Myocyte (in vitro differentiated cells): Measurements from ENCODE around the gene PSORS1C1. TPM values are rescaled to one million over a fixed set of nuclear protein-coding genes. Genes with fewer than 3 reads are reported as not detected.
A peak's percentile ranks its signal among the peaks of the same experiment; 100 is the strongest.
"Not testable (repeated sequence)": the region's sequence is repeated elsewhere in the genome, so short reads cannot be mapped to it uniquely, and the experiment has no call there.

ENCODE experiments used
- DNase-seq: peaks from one replicate; pipeline ENCODE4 v3.0.0-alpha.2; 2012; ENCODE audit warnings: low read depth
- total RNA-seq: library from RNA; depleted of rRNA; stranded (reverse); fragments of >200 nt; gene quantifications from 2 replicates; pipeline ENCODE4 v1.2.3, GENCODE V29; 2014

PSORS1C1 gene
- total RNA-seq, 1 donor from 2014 or later = 0.29 TPM

GRCh38 chr6:31158140-31158862 is 43.7 kb downstream of the PSORS1C1 start, which contains the start of gene TCF19:
TSS of gene TCF19 (plus strand) at chr6:31158589. CDS start at chr6:31159470, 881 bp downstream.
- peak; percentile 100 for DNase-seq

DNA sequence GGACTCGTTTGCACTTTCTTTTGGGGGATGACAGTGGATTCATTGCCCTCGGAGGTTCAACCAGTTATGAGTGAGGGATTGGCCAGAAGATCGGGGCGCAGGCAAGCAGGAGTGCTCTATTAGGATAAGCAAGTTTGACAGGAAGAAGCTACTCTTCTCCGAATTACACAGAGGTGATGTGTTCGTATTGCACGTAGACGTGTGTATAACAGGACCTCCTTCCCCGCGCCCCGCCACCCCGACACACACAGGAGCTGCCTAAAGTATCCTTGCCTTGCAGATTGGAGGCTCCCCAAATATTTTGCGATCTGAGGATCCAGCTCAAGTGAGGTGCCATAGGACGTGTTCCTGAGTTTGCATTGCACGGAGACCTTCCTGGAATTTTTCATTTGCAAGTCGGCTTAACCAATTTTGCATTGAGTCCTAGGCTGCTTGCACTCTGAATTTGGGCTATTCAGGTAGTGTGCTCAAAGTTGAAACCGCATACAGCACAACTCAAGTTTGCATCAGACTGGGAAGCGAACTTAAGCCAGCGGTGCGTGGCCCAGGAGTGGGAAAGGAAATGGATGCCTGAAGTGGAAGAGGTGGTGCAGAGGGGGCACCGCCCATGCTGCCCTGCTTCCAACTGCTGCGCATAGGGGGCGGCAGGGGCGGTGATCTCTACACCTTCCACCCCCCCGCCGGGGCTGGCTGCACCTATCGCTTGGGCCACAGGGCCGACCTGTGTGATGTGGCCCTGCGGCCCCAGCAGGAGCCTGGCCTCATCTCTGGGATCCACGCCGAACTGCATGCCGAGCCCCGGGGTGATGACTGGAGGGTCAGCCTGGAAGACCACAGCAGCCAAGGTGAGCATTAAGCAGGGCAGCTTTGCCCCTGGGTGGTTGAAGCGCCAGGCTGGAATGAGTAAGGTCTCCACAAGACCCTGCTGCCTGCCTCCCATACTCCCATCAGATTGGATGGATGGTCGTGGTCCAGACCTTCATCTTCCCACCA is 44.6 kb downstream of the PSORS1C1 start:
- DNase-seq = no peak

- no peak for DNase-seq
These were observed 46.9 kb downstream of the PSORS1C1 start for GRCh38 chr6:31161216-31162126.

GRCh38 chr6:31162463-31163165 is 48.0 kb downstream of the PSORS1C1 start:
- DNase-seq = no peak

DNA sequence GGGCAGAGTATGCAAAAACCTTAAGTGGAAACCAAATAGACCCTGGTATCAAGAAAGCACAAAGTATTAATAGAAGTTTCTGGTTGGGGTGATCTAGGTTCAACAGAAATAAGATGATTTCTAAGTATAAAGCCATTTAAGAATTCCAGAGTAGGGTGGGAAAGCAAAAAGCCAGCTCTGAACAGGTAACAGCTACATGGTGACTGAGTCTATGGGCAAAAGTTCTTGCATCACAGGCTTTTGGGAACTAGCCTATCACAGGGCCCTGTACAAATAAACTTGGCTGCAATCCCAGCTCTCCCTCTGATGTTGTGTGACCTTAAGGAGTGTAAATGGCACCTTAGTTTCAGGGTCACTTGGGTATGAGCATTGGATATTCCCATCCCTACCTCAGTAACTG is 49.3 kb downstream of the PSORS1C1 start:
- no peak for DNase-seq

DNA sequence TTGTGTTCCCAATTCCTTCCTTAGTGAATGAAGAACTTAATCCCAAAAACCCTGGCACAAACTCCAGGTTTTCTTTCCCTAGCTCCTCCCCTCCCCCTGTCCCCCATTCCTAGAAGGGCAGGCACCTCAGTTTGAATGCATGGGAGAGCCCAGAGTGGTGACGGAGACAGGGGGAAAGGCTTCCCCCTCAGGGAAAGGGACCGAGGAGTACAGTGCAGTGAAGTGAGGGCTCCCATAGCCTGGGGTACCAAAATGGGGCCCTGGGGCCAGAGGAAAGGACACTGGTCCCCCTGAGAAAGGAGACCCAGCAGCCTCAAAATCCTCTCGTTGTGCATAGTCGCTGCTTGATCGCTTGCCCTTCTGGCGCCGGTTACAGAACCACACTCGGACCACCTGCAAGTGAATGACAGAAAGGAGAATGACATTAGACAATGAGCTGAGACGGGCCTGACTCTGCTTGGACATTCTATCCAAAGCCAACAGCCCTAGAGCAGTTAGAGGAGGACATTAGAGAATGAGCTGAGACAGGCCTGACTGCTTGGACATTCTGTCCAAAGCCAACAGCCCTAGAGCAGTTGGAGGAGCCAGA is 50.0 kb downstream of the PSORS1C1 start:
- not testable (repeated sequence) for DNase-seq

DNA sequence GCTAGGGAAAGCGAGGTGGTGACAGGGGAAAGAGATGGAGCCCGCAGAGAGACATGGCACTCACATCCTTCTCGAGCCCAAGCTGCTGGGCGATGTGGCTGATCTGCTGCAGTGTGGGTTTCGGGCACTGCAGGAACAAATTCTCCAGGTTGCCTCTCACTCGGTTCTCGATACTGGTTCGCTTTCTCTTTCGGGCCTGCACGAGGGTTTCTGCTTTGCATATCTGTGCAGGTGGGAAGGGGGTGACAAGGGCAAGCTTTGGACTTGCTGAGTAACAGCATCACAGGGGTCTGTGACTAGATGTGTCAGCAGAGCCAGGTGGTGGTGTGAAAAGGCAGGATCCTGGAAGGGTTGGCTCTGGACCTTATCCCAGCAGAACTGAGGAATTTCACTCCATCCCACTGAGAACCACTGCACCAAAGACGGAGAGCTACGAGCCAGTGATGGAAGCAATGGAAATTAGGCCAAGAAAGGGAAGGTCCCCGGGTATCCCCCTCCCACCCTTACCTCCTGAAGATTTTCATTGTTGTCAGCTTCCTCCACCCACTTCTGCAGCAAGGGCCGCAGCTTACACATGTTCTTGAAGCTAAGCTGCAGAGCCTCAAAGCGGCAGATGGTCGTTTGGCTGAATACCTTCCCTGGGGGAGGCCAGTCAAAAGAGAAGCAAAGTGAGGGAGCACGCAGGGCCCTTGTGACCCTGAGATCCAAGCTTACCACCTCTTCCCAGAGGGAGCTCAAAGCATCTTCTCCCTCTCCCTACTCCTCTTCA is 50.6 kb downstream of the PSORS1C1 start:
- not testable (repeated sequence) for DNase-seq

GRCh38 chr6:31165986-31166385 is 51.4 kb downstream of the PSORS1C1 start:
- DNase-seq = no peak

DNA sequence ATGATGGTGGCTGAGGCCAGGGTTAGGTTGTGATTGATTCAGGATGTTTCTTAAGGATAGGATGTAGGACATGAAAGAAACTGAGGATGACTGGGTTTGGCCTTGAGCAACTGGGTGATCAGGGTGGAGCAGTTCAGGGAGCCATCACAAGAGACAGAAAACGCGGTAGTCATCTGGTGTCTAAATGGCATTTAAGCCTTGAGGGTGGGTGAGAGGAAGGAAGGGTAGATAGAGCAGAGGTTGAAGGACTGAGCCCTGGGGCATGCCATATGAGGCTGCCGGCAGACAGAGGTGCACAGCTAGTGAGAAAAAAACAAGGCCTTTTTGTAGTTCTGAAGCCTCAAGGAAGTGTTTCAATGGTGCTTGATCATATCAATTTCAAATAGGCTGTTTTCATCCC is 54.0 kb downstream of the PSORS1C1 start:
- DNase-seq = no peak

- DNase-seq = no peak
These were observed 54.7 kb downstream of the PSORS1C1 start for GRCh38 chr6:31169123-31169857.

DNA sequence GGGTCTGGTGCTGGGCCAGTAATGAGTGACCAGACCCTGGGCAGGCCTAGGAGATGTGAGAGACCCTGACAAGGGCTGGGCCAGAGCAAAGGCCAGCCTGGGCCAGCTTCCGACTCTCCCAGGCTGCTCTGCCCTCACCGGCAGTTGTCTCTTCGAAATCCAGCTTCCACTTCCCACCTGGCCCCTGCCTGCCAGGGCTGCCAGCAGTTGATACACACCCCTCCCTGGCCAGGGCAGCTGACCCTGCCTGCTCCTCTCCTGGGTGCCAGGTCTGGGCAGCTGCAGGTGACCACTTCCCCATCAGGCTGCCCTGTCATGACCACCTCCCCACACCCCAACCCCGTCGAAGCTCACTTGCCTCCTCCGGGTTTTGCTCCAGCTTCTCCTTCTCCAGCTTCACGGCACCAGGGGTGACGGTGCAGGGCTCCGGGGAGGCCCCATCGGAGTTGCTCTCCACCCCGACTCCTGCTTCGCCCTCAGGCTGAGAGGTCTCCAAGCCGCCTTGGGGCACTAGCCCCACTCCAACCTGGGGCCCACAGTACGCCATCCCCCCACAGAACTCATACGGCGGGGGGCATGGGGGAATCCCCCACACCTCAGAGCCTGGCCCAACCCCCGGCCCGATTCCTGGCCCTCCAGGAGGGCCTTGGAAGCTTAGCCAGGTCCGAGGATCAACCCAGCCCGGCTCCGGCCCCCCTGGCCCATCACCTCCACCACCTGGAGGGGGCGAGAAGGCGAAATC is 55.4 kb downstream of the PSORS1C1 start:
- DNase-seq = not testable (repeated sequence)

- no peak for DNase-seq
These were observed 55.9 kb downstream of the PSORS1C1 start, which contains the start of gene POU5F1 for GRCh38 chr6:31170600-31170881. TSS of gene POU5F1 (minus strand) at chr6:31170682. CDS start at chr6:31170620, 62 bp downstream.

DNA sequence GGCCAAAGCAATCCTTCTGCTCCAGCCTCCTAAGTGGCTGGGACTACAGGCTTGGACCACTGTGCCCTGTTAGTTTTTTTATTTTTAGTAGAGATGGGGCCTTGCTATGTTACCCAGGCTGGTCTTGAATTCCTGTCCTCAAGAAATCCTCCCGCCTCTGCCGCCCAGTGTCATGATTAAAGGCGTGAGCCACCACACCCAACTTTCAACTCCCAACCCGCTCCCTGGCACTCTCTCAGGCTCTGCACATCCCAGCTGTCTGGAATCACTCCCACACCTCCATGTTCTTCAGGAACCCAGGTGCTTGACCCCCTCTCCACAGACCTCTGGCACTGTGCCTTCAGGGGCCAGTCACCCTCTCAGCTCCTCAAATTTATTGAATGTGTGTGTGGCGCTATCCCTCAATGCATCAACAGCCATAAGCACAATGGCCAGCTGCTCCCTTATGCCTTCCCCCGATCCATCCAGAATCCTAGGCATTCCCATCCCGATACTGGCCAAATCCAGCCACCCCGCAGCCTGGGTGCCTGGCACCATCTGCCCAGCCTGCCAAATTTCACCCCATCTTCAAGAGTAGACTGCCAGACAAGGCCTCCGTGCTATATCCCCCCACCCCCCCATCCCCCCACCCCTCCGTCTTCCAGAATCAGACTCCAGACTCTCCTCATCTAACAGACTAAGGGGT is 56.5 kb downstream of the PSORS1C1 start:
- DNase-seq = no peak

DNA sequence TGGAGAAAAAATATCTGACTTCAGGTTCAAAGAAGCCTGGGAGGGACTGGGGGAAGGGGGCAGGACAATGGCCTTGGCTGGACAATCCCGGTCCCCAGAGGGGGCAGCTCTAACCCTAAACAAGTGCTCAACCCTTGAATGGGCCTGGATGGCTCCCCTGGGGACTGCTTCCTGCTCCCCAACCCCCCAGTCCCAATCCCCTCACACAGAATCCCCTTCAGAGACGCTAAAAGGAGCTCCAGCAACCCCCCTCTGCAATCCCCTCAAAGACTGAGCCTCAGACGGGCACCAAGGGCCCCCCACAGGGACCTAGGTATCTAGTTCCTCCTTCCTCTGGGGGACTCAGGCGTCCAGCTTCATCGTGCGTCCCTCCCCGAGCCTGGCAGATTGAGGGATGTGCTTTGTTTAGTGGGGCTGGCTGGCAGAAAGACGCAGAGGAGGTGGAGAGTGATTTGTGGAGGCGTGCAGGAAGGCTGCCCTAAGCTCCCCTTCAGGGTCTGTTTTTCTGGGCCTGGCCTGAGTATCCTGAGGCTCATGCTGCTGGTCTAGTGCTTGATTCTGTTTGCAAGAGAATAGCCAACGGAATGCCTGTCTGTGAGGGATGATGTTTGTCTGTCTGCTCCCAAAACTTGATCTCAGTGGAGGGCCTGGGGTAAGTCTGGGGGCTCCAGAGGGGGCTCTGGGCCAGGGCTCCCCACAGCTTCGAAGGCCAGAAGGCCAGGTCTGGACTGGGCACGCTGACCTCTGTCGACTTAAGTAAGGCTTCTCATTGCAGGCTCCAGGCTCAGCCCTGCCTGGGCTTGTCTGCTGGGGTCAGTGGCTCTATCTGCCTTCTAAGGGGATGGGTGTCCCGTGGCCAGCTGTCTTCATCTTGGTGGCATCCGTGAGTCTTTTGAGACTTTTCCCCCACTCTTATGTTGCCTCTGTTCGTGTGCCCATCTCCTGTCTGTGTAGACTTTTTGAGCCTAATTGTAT is 57.6 kb downstream of the PSORS1C1 start:
- no peak for DNase-seq

DNA sequence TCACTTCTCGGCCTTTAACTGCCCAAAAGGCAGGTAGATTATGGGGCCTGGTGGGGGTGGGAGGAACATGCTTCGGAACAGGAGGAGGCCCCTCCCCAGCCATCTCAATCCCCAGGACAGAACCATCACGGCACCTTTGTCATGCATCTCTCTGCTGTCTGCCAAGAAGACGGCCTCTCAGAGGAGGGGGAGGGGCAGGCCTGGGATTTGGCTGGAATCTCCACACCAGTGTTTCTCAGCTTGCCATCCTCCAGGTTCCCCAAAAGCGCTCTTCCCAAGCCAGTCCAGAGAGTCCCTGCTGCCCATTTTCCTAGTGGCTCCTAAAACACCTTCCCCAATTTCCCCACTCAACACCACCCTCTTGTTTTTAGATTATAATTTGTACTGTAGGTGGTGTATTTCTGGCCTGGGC is 58.4 kb downstream of the PSORS1C1 start:
- DNase-seq = no peak

DNA sequence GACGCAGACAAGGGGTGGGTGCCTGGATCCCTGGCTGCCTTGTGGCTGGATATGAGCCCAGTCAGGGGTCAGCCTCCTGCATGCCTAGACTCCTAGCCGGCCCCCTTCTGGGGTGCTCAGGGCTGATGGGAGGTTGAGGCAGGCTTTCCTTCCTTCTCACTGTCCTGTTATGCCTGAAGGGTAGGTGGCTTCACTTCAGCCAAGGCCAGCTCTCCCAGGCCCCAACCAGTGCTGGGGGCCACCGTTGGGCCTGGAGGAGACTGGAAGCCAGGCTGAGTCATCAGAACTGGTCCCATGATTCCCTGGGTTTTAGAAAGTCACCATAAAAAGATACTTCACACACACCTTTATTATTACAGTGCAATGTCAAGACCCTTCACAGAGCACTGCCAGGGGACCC is 58.8 kb downstream of the PSORS1C1 start:
- no peak for DNase-seq
